ENCODE results near the gene BICRA. TPM values are rescaled to one million over a fixed set of nuclear protein-coding genes. Genes with fewer than 3 reads are reported as not detected.

Gene BICRA
- total and polyA plus RNA-seq, 8 donors, result 13.8 to 18.8 (median 15.5) TPM

DNA sequence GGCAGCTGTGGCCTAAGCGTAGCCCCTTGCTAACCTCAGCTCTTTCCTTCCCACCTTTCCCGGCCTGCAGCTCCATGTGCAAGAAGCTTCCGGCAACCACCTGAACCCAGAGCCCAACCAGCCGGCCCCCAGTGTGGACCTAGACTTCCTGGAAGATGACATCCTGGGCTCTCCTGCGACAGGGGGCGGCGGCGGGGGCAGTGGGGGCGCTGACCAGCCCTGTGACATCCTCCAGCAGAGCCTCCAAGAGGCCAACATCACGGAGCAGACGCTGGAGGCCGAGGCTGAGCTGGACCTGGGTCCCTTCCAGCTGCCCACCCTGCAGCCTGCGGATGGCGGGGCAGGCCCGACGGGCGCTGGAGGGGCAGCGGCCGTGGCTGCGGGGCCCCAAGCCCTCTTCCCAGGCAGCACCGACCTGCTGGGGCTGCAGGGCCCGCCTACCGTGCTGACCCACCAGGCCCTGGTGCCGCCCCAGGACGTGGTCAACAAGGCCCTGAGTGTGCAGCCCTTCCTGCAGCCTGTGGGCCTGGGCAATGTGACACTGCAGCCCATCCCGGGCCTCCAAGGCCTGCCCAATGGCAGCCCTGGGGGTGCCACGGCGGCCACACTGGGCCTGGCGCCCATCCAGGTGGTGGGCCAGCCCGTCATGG, 70.4 kb downstream of the BICRA start:
- Histone ChIP-seq H3K27ac (no peak overlapping the region), H3K9me3 (no peaks in the 10 kb centered on the region), H3K4me1 (no peaks in the 10 kb centered on the region), H3K4me3 (no peak overlapping the region), H3K36me3 (peaks cover 0 to 84% of the 10 kb centered on the region in 2 donors), H3K27me3 (no peaks in the 10 kb centered on the region)
- no peak for ATAC-seq
- DNase-seq, result peak in 1 of 4 donors; percentile 59
- TF ChIP-seq CTCF (IDR thresholded peaks at IDR 0.05), result no peak
- intact Hi-C loops (cut with DNase I), result no loop called here

DNA sequence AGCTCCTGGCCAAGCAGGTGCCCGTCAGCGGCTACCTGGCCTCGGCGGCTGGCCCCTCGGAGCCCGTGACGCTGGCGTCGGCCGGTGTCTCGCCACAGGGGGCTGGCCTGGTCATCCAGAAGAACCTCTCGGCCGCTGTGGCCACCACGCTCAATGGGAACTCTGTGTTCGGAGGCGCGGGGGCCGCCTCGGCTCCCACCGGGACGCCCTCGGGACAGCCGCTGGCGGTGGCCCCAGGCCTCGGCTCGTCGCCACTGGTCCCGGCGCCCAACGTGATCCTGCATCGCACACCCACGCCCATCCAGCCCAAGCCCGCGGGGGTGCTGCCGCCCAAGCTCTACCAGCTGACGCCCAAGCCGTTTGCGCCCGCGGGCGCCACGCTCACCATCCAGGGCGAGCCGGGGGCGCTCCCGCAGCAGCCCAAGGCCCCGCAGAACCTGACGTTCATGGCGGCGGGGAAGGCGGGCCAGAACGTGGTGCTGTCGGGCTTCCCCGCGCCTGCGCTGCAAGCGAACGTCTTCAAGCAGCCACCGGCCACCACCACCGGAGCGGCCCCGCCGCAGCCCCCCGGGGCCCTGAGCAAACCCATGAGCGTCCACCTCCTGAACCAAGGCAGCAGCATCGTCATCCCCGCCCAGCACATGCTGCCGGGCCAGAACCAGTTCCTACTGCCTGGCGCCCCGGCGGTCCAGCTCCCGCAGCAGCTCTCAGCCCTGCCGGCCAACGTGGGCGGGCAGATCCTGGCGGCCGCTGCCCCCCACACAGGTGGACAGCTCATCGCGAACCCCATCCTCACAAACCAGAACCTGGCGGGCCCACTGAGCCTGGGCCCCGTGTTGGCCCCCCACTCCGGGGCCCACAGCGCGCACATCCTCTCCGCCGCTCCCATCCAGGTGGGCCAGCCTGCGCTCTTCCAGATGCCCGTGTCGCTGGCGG, 71.3 kb downstream of the BICRA start:
- no peak overlapping the region for H3K4me3 ChIP-seq
- intact Hi-C loops (cut with DNase I), result no loop called here
- no peaks in the 10 kb centered on the region for H3K27me3 ChIP-seq
- H3K36me3 ChIP-seq, result peaks cover 0 to 80% of the 10 kb centered on the region in 2 donors
- no peak for TF ChIP-seq CTCF (IDR thresholded peaks at IDR 0.05)
- H3K27ac ChIP-seq, result no peak overlapping the region
- H3K9me3 ChIP-seq, result no peaks in the 10 kb centered on the region
- ATAC-seq (no peak), DNase-seq (peak in 1 of 4 donors; percentile 79)
- H3K4me1 ChIP-seq, result no peaks in the 10 kb centered on the region

DNA sequence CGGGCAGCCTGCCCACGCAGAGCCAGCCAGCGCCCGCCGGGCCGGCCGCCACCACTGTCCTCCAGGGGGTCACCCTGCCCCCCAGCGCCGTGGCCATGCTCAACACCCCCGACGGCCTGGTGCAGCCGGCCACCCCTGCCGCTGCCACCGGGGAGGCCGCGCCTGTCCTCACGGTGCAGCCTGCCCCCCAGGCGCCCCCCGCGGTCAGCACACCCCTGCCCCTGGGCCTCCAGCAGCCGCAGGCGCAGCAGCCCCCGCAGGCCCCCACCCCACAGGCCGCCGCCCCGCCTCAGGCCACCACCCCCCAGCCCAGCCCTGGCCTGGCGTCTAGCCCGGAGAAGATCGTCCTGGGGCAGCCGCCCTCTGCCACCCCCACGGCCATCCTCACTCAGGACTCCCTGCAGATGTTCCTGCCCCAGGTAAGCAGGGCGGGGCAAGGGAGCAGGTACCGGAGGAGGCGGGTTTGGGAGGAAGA, 72.0 kb downstream of the BICRA start:
- DNase-seq, result peak in 1 of 4 donors; percentile 76
- TF ChIP-seq CTCF (IDR thresholded peaks at IDR 0.05), result no peak
- no peaks in the 10 kb centered on the region for H3K4me1 ChIP-seq
- intact Hi-C loops (cut with DNase I), result no loop called here
- ATAC-seq, result no peak
- H3K27me3 ChIP-seq, result no peaks in the 10 kb centered on the region
- H3K9me3 ChIP-seq, result no peaks in the 10 kb centered on the region
- H3K36me3 ChIP-seq, result peaks cover 0 to 75% of the 10 kb centered on the region in 2 donors
- no peak overlapping the region for H3K27ac ChIP-seq
- H3K4me3 ChIP-seq, result no peak overlapping the region

GRCh38 chr19:47681388-47681787, 72.5 kb downstream of the BICRA start:
- peaks cover 0 to 76% of the 10 kb centered on the region in 2 donors for H3K36me3 ChIP-seq
- ATAC-seq (no peak), DNase-seq (no peak)
- no peak overlapping the region for H3K27ac ChIP-seq
- H3K4me3 ChIP-seq, result no peak overlapping the region
- H3K27me3 ChIP-seq, result no peaks in the 10 kb centered on the region
- no peak for TF ChIP-seq CTCF (IDR thresholded peaks at IDR 0.05)
- intact Hi-C loops (cut with DNase I), result no loop called here
- H3K4me1 ChIP-seq, result no peaks in the 10 kb centered on the region
- no peaks in the 10 kb centered on the region for H3K9me3 ChIP-seq

GRCh38 chr19:47681936-47682335, 73.0 kb downstream of the BICRA start:
- intact Hi-C loops (cut with DNase I), result no loop called here

More at GRCh38 chr19:47681936-47682335, 73.0 kb downstream of the BICRA start:
- Histone ChIP-seq H3K9me3 (no peaks in the 10 kb centered on the region), H3K27ac (no peak overlapping the region), H3K36me3 (peaks cover 0 to 72% of the 10 kb centered on the region in 2 donors), H3K4me1 (no peaks in the 10 kb centered on the region), H3K27me3 (no peaks in the 10 kb centered on the region), H3K4me3 (no peak overlapping the region)
- TF ChIP-seq CTCF (IDR thresholded peaks at IDR 0.05), result no peak
- peak in 1 of 4 donors; percentile 74 for DNase-seq
- no peak for ATAC-seq

All from left lung (tissue), 10 donors.